OCI-M1 (cell line): Measurements from ENCODE around the gene BMP6.
A peak's percentile ranks its signal among the peaks of the same experiment; 100 is the strongest.

Experiments used
- DNase-seq: peaks from one replicate; lab custom pipeline; 2025; lab: John Stamatoyannopoulos, UW

The BMP6 gene

DNA sequence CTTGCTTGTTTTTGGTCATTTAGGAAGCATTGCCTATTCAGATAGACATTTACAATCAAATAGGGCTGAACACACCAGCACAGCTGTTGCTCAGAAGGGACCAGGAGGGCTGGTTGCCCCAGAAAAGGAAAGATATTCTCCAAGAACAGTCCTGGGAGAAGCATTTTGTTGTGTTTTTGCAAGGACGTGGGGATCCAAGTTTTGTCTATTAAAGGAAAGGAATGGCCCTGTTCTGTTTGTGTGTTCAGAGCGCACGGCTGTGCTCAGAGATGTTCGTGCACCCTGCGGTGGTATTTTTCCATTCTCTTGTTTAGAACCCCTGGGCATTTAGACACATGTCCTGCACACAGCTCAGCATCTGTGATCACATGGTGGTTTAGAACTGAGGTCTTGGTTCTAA is 102.2 kb downstream of the BMP6 start:
- no peak for DNase-seq

DNA sequence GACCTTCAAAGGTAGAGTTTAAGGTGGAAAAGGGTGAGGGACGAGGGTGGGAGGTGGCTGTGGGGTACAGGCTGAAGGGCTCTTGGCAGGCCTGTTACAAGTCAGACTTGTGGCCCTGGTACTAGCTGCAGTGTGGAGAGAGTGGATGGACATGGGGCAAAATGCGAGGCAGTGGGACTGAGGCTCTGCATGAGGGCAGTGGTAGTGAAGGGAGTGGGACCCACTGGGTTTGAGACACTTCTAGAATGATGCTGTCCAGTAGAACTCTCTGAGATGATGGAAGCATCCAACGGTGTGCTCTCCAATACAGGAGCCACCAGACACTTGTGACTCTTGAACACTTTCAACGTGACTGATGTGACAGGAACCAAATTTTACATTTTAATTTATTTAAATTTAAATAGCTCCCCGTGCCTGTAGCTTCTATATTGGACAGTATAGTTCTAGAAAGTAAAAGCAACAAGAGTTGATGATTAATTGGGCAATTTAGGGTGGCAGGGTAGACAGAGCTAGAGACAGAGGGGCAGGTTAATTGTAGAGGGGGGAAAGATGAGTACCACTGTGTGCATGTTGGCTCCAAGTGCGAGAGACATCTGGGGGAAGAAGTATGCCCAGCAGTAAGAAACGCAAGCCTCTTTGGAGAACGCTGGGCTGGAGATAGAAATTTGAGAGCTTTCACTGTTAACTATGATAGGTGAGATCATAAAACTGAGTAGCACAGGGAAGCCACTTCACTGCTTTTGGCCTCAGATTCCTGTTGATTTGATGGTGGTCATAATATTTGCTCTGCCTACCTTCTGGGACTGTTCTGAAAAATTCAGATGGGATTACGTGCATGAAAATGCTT is 107.2 kb downstream of the BMP6 start:
- no peak for DNase-seq

GRCh38 chr6:7833751-7834070 is 107.8 kb downstream of the BMP6 start:
- DNase-seq: no peak

GRCh38 chr6:7836371-7837026 is 110.6 kb downstream of the BMP6 start:
- peak; percentile 34 for DNase-seq

- DNase-seq: peak; percentile 22
Observed at GRCh38 chr6:7841781-7842468, 116.0 kb downstream of the BMP6 start.

- peak; percentile 37 for DNase-seq
Observed at GRCh38 chr6:7846966-7847818, 121.3 kb downstream of the BMP6 start.

DNA sequence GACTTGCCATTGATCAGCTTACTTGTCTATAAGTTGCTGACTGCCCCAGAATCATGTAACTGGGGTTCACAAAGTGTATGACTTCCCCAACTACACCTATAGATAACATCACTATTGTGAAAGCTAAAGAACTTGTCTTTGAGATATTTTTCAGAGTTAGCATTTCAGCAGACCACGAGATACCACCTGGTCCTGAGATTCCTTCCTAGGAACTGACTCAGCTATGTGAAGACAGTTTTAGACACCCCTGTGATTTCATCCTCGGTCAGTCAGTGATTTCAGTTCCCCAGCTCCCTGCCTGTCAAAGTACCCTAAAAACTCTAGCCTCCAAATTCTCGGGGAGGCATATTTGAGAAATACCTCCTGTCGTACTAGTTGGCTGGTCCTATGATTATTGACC is 122.3 kb downstream of the BMP6 start:
- DNase-seq: no peak

- DNase-seq: peak; percentile 22
Observed at GRCh38 chr6:7851780-7852179, 125.9 kb downstream of the BMP6 start.

DNA sequence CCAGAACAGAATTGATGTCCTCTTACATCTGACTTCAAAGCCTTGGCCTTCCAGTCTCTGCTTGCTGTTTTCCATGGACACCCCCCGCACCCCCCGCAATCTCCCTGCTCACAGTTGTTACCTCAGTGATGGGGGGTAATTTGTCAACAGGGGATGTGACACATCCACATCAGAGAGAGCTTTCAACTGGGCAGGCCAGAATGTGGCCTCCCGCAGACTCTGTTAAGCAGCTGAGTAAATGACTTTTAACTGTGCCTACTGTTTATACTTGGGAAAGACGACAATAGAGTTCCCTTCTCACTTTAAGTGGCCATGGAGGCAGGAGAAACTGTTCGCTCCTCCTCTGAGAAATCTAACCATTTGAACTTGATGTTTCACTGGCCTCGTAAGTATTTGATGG is 133.7 kb downstream of the BMP6 start:
- no peak for DNase-seq

- DNase-seq: no peak
Observed at GRCh38 chr6:7865781-7866180, 139.9 kb downstream of the BMP6 start.

DNA sequence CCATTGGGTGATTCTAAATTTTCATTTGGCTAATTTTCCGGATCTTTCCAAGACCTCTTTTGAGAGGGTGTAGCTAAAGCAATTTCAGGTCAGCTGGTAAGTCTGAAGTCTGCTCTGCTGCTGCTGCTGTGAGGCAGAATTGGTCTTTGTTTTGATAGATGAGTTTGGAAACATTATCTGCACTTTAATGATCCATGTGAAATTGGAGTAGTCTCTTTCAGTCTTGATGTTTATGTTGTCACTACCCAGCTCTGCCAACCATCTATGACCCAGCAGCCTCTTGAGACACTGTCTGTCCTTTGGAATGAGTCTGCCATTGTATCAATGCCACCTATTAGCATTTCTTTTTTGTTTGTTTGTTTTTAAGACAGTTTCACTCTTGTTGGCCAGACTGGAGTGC is 140.6 kb downstream of the BMP6 start:
- no peak for DNase-seq

- no peak for DNase-seq
Observed at GRCh38 chr6:7868926-7869325, 143.0 kb downstream of the BMP6 start.

GRCh38 chr6:7878401-7878964 is 152.6 kb downstream of the BMP6 start:
- no peak for DNase-seq

DNA sequence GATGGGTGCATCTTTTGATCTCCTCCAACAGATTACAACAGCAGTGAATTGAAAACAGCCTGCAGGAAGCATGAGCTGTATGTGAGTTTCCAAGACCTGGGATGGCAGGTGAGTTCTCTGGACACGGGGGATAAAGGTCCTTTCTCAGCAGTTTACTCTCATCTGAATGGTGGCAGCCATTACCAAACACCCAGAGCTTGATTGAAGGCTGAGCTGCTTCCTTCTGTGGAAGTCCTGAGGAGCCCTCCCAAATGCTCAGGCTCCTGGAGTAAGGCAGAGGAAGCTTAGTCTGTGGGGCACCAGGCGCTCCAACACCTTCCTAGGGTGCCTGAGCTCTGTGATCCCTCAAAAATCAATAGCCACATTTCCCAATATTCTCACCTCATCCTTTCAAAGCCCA is 153.1 kb downstream of the BMP6 start:
- DNase-seq: no peak

- DNase-seq: no peak
Observed at GRCh38 chr6:7879579-7879978, 153.7 kb downstream of the BMP6 start.

DNA sequence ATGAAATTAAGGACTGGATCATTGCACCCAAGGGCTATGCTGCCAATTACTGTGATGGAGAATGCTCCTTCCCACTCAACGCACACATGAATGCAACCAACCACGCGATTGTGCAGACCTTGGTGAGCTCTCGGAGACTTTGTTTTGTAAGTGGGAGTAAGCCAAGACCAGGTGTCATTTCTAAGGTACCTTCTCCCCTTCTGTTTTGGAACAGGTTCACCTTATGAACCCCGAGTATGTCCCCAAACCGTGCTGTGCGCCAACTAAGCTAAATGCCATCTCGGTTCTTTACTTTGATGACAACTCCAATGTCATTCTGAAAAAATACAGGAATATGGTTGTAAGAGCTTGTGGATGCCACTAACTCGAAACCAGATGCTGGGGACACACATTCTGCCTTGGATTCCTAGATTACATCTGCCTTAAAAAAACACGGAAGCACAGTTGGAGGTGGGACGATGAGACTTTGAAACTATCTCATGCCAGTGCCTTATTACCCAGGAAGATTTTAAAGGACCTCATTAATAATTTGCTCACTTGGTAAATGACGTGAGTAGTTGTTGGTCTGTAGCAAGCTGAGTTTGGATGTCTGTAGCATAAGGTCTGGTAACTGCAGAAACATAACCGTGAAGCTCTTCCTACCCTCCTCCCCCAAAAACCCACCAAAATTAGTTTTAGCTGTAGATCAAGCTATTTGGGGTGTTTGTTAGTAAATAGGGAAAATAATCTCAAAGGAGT is 154.2 kb downstream of the BMP6 start:
- DNase-seq: no peak

GRCh38 chr6:7880718-7881107 is 154.8 kb downstream of the BMP6 start:
- no peak for DNase-seq

DNA sequence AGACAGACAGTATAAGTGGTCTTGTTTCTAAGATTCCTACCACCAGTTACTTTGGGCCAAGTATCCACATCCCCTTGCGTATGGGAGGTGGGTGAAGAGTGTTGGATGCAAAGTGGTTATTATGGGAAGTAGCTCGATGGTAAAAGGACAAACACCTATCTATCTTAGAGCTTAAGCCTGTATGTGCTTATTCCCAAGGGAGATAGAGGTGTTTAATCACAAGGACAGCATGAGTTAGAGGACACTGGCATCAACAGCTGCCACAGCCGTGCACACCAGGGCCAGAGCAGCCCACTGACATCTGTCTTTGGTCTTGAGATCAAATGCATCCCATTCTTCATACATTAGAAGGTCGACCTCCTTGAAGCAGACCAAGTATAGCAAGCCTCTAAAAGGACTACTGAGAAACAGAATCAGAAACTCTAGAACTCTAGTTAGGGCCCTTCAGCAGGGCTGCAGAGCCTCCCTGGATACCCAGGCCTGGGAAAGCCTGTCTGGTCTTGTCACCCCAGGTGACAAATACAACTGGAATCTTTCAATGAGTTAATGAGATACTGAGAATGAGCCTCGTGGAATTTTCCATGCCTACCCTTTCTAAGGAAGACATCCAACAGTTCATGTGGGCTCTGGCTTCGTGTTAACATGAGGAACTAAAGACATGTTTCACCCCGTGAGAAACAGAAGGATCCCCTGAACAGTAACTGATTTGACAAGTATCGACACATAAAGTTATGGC is 156.0 kb downstream of the BMP6 start:
- no peak for DNase-seq

- DNase-seq: no peak
Observed at GRCh38 chr6:7882505-7883257, 156.8 kb downstream of the BMP6 start.

DNA sequence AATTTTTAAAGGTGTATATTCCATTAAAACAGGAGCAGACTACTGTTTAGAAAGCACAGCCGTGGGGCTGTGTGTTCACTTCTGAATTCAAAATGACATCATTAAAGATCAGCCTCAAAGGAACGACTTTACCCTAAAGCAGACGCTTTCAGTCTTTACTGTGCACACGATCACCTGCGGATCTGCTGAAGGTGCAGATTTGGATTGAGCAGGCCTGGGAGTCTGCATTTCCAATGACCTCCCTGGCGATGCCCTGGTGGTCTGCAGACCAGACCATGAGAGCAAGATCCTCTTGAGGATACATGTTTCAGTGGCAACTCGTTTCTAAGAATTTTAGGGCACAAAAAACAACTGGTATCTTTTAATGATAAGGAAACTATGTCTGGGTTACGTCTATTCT is 157.5 kb downstream of the BMP6 start:
- no peak for DNase-seq
